HFF-Myc (cell line): ENCODE measurements around the gene LDAH.

Source experiments
- DNase-seq: peaks from one replicate; pipeline ENCODE4 v3.0.0-alpha.2; 2011; ENCODE audit warnings: low read depth; ENCODE audit errors: extremely low read depth
- H3K4me3 ChIP-seq: replicated peaks from 2 replicates; pipeline ENCODE4 v1.5.1; 2011; ENCODE audit warnings: low read depth, mild to moderate bottlenecking, control low read depth, low read length
- TF ChIP-seq, protein P1 (sequence below): IDR thresholded peaks from 2 replicates; pipeline ENCODE4 v1.5.1; 2012; ENCODE audit warnings: mild to moderate bottlenecking, low read depth, low read length, control low read depth; ENCODE audit errors: missing control alignments

Gene LDAH

DNA sequence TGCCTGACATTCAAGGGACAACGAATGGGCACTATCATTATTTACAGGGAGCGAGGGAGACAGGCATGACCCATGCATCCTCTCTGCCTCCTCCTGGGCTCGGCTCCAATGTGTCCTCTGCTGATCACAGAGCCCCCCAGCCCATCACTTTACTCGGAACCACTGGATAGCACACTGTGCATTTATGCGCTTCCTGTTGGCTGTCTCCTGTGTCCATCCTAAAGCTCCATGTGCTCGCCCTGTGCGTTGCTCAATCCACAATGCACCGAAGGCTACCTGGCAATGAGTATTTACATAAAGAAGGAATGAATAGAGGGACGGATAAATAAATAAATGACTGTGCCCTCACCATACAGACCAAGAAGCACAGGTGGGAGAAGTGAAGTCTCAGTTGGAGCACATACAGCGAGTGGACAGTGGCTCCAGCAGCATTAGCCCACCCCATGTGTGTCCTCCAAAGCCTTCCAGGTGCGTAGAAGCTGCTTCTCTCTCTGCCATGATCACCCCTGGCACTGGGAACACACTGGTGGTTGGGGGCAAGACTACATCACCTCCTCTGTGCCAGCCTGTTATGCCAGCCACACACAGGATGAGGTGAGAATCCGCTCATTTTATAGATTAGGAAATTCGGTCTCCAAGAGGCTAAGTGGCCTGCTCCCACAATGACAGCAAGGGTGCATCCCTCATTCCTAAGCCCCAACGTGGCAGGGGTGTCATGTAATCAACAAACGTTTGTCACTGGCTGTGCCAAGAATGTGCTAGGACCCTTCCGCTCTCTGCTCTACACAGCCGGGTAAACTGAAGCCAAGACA, 158.3 kb downstream of the LDAH start:
- DNase-seq = no peak
- H3K4me3 ChIP-seq = no peak overlapping the region
- TF ChIP-seq, protein P1, sequence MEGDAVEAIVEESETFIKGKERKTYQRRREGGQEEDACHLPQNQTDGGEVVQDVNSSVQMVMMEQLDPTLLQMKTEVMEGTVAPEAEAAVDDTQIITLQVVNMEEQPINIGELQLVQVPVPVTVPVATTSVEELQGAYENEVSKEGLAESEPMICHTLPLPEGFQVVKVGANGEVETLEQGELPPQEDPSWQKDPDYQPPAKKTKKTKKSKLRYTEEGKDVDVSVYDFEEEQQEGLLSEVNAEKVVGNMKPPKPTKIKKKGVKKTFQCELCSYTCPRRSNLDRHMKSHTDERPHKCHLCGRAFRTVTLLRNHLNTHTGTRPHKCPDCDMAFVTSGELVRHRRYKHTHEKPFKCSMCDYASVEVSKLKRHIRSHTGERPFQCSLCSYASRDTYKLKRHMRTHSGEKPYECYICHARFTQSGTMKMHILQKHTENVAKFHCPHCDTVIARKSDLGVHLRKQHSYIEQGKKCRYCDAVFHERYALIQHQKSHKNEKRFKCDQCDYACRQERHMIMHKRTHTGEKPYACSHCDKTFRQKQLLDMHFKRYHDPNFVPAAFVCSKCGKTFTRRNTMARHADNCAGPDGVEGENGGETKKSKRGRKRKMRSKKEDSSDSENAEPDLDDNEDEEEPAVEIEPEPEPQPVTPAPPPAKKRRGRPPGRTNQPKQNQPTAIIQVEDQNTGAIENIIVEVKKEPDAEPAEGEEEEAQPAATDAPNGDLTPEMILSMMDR = no peak

GRCh38 chr2:20664071-20664390, 158.9 kb downstream of the LDAH start:
- no peak overlapping the region for H3K4me3 ChIP-seq
- no peak for DNase-seq
- TF ChIP-seq, protein P1 = no peak

DNA sequence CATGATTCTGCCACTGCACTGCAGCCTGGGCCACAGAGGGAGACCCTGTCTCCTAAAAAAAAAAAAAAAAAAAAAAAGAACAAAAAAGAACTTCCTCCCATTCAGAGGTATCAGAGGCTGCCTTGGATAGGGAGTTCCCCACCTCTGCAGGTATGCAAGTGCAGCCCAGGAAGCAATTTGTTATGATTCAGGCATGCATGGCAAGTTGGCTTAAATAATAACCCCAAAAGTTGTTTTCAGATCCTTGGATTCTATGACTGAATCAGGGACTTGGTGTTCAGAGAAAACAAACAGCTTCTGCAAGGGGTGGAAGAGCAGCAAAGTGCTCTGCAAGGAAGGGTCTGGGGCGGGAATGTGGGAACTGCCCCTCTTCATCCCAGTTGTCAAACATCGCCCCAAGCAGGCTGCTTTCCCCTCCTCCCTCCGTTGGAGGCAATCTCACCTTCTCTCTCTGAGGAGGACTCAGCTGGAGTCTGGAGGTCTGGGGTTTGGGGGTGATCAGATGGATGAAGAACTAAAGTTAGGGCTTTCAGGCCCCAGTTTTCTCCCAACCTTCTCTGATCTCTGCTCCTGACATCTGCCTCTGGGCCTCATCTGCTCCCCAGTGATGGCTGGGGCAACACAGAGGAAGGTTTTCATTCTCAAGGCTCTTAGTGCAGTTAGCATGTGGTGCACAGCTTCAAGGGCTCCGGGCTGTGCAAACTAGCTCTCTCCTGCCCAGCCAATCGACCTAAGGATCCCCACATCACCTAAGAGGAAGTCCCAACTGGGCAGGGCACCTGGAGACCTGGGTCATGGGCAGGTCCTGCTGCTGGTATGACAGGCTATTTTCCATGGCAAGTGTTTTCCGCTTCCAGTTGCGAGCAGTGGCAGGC, 159.5 kb downstream of the LDAH start:
- no peak overlapping the region for H3K4me3 ChIP-seq
- DNase-seq = no peak
- TF ChIP-seq, protein P1 = no peak

GRCh38 chr2:20662308-20662937, 160.5 kb downstream of the LDAH start:
- no peak for DNase-seq
- TF ChIP-seq, protein P1 = no peak
- H3K4me3 ChIP-seq = no peak overlapping the region

GRCh38 chr2:20661421-20662307, 161.2 kb downstream of the LDAH start:
- peak; percentile 56 for DNase-seq
- TF ChIP-seq, protein P1 = peak; percentile 96
- H3K4me3 ChIP-seq = no peak overlapping the region
